ENCODE measurements around the gene CRIP1.

DNA sequence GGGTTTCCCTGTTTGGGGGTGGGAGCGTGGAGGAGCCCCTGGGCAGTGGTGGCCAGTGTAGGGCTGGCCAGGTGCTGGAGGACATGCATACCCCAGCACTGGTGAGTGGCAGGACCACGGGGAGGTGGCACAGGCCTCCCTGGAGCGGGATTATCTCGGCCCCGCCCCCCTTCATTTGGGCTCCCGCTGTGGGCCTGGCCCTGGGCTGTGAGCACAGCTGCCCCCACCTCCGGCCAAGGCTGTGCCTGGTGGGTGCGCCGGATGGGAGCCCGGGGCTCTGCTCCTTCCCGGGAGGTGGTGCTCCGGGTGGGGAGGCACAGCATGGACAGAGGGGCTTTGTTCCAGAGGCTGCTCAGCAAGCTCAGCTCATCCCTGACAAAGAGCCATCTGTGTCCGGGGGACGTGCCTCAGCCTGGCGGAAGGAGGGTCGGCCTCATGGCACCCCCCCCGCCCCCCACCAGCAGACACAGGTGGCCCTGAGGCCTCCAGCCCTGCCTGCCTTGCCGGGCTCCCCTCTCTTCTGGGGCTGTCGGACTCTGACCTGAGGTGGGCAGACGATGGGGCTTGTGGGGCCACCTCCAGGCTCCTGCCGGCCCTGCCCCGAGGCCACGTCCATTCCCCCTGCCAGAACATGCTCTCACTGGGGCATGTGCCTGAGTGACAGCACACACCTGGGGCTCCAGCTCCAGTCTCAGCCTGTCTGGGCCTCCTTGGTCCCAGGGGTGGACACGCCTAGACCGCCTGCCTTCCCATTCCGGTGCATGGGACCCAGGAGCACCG, 12.8 kb downstream of the CRIP1 start:
- TF ChIP-seq, protein P1, sequence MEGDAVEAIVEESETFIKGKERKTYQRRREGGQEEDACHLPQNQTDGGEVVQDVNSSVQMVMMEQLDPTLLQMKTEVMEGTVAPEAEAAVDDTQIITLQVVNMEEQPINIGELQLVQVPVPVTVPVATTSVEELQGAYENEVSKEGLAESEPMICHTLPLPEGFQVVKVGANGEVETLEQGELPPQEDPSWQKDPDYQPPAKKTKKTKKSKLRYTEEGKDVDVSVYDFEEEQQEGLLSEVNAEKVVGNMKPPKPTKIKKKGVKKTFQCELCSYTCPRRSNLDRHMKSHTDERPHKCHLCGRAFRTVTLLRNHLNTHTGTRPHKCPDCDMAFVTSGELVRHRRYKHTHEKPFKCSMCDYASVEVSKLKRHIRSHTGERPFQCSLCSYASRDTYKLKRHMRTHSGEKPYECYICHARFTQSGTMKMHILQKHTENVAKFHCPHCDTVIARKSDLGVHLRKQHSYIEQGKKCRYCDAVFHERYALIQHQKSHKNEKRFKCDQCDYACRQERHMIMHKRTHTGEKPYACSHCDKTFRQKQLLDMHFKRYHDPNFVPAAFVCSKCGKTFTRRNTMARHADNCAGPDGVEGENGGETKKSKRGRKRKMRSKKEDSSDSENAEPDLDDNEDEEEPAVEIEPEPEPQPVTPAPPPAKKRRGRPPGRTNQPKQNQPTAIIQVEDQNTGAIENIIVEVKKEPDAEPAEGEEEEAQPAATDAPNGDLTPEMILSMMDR (IDR thresholded peaks at IDR 0.05): no peak
- no peak for TF ChIP-seq POLR2AphosphoS5 (IDR thresholded peaks at IDR 0.05)

Data from suprapubic skin (tissue), 3 donors.